ENCODE results near the gene RHBG.
"Not testable (repeated sequence)": the region's sequence is repeated elsewhere in the genome, so short reads cannot be mapped to it uniquely, and the experiment has no call there.

Gene RHBG

GRCh38 chr1:156360534-156360933, 8.5 kb upstream of the RHBG start:
- no peak for DNase-seq (ENCODE audit: low spot score)

- no peak for DNase-seq (ENCODE audit: low spot score)
Observed at GRCh38 chr1:156365754-156366153, 3.3 kb upstream of the RHBG start.

GRCh38 chr1:156366378-156367166, 2.4 kb upstream of the RHBG start:
- no peak for DNase-seq (ENCODE audit: low spot score)

- no peak for DNase-seq (ENCODE audit: low spot score)
Observed at GRCh38 chr1:156367383-156368156, 1.4 kb upstream of the RHBG start.

- DNase-seq (ENCODE audit: low spot score), result no peak
Observed at GRCh38 chr1:156368157-156368658, 803 bp upstream of the RHBG start.

GRCh38 chr1:156369685-156370286, 775 bp downstream of the RHBG start:
- not testable (repeated sequence) for DNase-seq (ENCODE audit: low spot score)

GRCh38 chr1:156371553-156372264, 2.7 kb downstream of the RHBG start:
- DNase-seq (ENCODE audit: low spot score), result no peak

GRCh38 chr1:156372265-156372586, 3.2 kb downstream of the RHBG start:
- no peak for DNase-seq (ENCODE audit: low spot score)

GRCh38 chr1:156372876-156373275, 3.9 kb downstream of the RHBG start:
- DNase-seq (ENCODE audit: low spot score), result no peak

GRCh38 chr1:156373546-156373945, 4.5 kb downstream of the RHBG start:
- DNase-seq (ENCODE audit: low spot score), result no peak

- no peak for DNase-seq (ENCODE audit: low spot score)
Observed at GRCh38 chr1:156376146-156376545, 7.1 kb downstream of the RHBG start.

GRCh38 chr1:156376958-156377919, 8.2 kb downstream of the RHBG start:
- no peak for DNase-seq (ENCODE audit: low spot score)

GRCh38 chr1:156378557-156378956, 9.5 kb downstream of the RHBG start:
- no peak for DNase-seq (ENCODE audit: low spot score)

GRCh38 chr1:156379420-156380165, 10.6 kb downstream of the RHBG start:
- no peak for DNase-seq (ENCODE audit: low spot score)

- DNase-seq (ENCODE audit: low spot score), result no peak
Observed at GRCh38 chr1:156382561-156382960, 13.6 kb downstream of the RHBG start.

GRCh38 chr1:156383023-156383422, 14.0 kb downstream of the RHBG start:
- DNase-seq (ENCODE audit: low spot score), result peak; percentile 92

GRCh38 chr1:156384007-156384406, 15.0 kb downstream of the RHBG start:
- DNase-seq (ENCODE audit: low spot score), result no peak

- DNase-seq (ENCODE audit: low spot score), result no peak
Observed at GRCh38 chr1:156384658-156385057, 15.6 kb downstream of the RHBG start.

- DNase-seq (ENCODE audit: low spot score), result peak; percentile 88
Observed at GRCh38 chr1:156385534-156386031, 16.6 kb downstream of the RHBG start.

Data from Ammon's horn (tissue), 1 donor.